H1 (cell line): Measurements from ENCODE around the gene CAPN1. TPM values are rescaled to one million over a fixed set of nuclear protein-coding genes. Genes with fewer than 3 reads are reported as not detected.

Source experiments
- CTBP2 ChIP-seq: IDR thresholded peaks from 2 replicates; pipeline ENCODE4 v1.7.0; 2011; ENCODE audit warnings: borderline replicate concordance, mild to moderate bottlenecking, moderate library complexity, mixed read lengths, low read length; ENCODE audit not compliant: insufficient read depth, insufficient read length
- GABPA ChIP-seq: IDR thresholded peaks from 2 replicates; pipeline ENCODE4 v1.6.1; 2011; ENCODE audit warnings: mild to moderate bottlenecking, low read length, moderate library complexity, borderline replicate concordance; ENCODE audit not compliant: insufficient read depth
- POLR2A ChIP-seq, 2 experiments: IDR thresholded peaks; 1 replicate in 1 of 2; 2 replicates in 1 of 2; pipeline ENCODE4 v1.6.1; 2011; ENCODE audit warnings: low read depth in 2 of 2, low read length in 2 of 2, mild to moderate bottlenecking in 2 of 2; ENCODE audit errors: control extremely low read depth in 1 of 2
- SRF ChIP-seq: IDR thresholded peaks from 2 replicates; pipeline ENCODE4 v1.6.1; 2011; ENCODE audit warnings: mild to moderate bottlenecking, low read depth, low read length, moderate library complexity
- TAF7 ChIP-seq: optimal IDR thresholded peaks from 2 replicates; pipeline ENCODE3; 2011; ENCODE audit warnings: low read depth, mild to moderate bottlenecking, inconsistent platforms, low read length, moderate library complexity, borderline replicate concordance
- TCF12 ChIP-seq: IDR thresholded peaks from 2 replicates; pipeline ENCODE4 v1.6.1; 2011; ENCODE audit warnings: low read depth, mild to moderate bottlenecking, low read length
- USF2 ChIP-seq: IDR thresholded peaks from 2 replicates; pipeline ENCODE4 v1.6.1; 2011; ENCODE audit warnings: low read length, improper control_type of control experiment
- polyA plus RNA-seq, 7 experiments: library from polyadenylated mRNA; depleted of rRNA in 3 of 7; stranded (reverse) in 5 of 7; unstranded in 2 of 7; fragments of >200 nt in 5 of 7; fragments of 200-250 nt in 2 of 7; gene quantifications; 1 replicate in 5 of 7; 2 replicates in 1 of 7; 4 replicates in 1 of 7; pipeline versions ENCODE4 v1.2.1 to v1.2.3, GENCODE V29; 2011 to 2013; ENCODE audit warnings: missing spikeins in 2 of 7, mixed read lengths in 2 of 7
- total RNA-seq: library from RNA; stranded (reverse); fragmentation: NEBNext Ultra II Directional; extraction: Animal tissue kit (Norgen Biotek cat#: 25700); gene quantifications from 2 replicates; pipeline ENCODE4 v1.2.1, GENCODE V29; 2021
- TF ChIP-seq, protein P1 (sequence below): IDR thresholded peaks from 2 replicates; pipeline ENCODE4 v1.6.1; 2012; ENCODE audit warnings: inconsistent platforms

The CAPN1 gene
- total and polyA plus RNA-seq, 2 of the 8 experiments (the other 6 are each of a cell fraction or from before 2014, with no cell fraction given), result 194 to 233 TPM

- no peak for TF ChIP-seq CTBP2
- TF ChIP-seq USF2, result no peak
- TF ChIP-seq, protein P1, sequence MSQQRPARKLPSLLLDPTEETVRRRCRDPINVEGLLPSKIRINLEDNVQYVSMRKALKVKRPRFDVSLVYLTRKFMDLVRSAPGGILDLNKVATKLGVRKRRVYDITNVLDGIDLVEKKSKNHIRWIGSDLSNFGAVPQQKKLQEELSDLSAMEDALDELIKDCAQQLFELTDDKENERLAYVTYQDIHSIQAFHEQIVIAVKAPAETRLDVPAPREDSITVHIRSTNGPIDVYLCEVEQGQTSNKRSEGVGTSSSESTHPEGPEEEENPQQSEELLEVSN, result no peak
- TF ChIP-seq TCF12, result 0 out of 2 replicates have a peak, but pooled peaks have one; percentile 47
- TF ChIP-seq SRF, result no peak
- TF ChIP-seq TAF7, result peak; percentile 72
- 0 out of 2 replicates have a peak, but pooled peaks have one; percentile 23 for TF ChIP-seq GABPA
- TF ChIP-seq POLR2A (IDR thresholded peaks at IDR 0.05; ENCODE audit: control extremely low read depth in 1 of 2, low read depth in 2 of 2, low read length in 2 of 2), result peak; percentile 83 to 96
Measured at GRCh38 chr11:65134952-65135632, 46.6 kb upstream of the CAPN1 start (continued).
